Upper lobe of left lung (tissue), 4 donors: ENCODE data around the gene ATG7.

Experiments
- CTCF ChIP-seq, 6 experiments: fragments of 450-650 bp in 4 of 6; fragments of 200-600 bp in 2 of 6; sonication (generic) in 2 of 6; IDR thresholded peaks; one replicate each; pipeline ENCODE4 v1.5.1; 2016 to 2019; ENCODE audit warnings: antibody characterized with exemption in 6 of 6
- EP300 ChIP-seq, 4 donors: sonication (generic); formaldehyde crosslinking; IDR thresholded peaks; one replicate each; pipeline ENCODE4 v1.5.1; 2017; ENCODE audit warnings: antibody characterized with exemption in 4 of 4, control low read depth in 2 of 4
- POLR2A ChIP-seq, 4 donors: fragments of 450-650 bp; IDR thresholded peaks; one replicate each; pipeline ENCODE4 v1.5.1; 2016 to 2017; ENCODE audit warnings: antibody characterized with exemption in 4 of 4, mild to moderate bottlenecking in 2 of 4

- TF ChIP-seq EP300 (IDR thresholded peaks at IDR 0.05) (no peak), CTCF (IDR thresholded peaks at IDR 0.05) (no peak), POLR2A (IDR thresholded peaks at IDR 0.05) (no peak)
Observed at GRCh38 chr3:11452312-11452711, 180.1 kb downstream of the ATG7 start.
